GM12872 (cell line): Measurements from ENCODE around the gene FCHSD2.

ENCODE experiments used
- TF ChIP-seq, protein P1 (sequence below): IDR thresholded peaks from 3 replicates; pipeline ENCODE4 v1.5.1; 2011; ENCODE audit warnings: low read depth, mild to moderate bottlenecking, low read length, moderate library complexity; ENCODE audit not compliant: insufficient read depth

The FCHSD2 gene

DNA sequence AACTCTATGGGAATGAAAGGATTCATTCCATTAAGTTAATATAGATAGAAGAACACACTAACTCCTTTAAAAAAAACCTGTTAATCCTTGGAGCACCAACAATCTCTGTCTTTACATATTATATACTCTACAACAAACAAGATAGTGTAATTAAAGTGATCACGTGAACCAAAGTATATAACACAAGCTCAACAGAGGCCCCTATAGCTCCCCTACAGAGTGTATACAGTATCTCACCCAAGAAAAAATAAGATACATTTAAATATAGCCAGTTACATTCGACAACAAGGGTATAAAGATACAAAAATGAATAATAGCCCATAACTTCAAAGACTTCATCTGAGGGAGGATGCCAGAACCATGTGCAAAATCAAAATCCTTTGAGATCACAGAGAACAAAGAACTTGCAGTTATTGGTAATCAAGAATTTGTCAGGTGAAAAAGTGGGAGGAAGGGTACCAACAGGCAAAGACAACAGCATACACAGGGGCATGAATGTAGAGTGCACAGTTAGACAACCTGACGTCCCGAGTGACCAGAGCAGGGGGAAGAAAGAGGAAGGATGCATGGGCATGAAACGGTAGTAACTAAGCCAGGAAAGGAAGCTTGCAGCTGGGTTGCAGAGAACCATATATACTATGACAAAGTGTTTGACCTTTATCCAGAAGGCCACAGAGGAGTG is 4.7 kb downstream of the FCHSD2 start:
- TF ChIP-seq, protein P1, sequence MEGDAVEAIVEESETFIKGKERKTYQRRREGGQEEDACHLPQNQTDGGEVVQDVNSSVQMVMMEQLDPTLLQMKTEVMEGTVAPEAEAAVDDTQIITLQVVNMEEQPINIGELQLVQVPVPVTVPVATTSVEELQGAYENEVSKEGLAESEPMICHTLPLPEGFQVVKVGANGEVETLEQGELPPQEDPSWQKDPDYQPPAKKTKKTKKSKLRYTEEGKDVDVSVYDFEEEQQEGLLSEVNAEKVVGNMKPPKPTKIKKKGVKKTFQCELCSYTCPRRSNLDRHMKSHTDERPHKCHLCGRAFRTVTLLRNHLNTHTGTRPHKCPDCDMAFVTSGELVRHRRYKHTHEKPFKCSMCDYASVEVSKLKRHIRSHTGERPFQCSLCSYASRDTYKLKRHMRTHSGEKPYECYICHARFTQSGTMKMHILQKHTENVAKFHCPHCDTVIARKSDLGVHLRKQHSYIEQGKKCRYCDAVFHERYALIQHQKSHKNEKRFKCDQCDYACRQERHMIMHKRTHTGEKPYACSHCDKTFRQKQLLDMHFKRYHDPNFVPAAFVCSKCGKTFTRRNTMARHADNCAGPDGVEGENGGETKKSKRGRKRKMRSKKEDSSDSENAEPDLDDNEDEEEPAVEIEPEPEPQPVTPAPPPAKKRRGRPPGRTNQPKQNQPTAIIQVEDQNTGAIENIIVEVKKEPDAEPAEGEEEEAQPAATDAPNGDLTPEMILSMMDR: 0 out of 3 replicates have a peak, but pooled peaks have one; percentile 16

DNA sequence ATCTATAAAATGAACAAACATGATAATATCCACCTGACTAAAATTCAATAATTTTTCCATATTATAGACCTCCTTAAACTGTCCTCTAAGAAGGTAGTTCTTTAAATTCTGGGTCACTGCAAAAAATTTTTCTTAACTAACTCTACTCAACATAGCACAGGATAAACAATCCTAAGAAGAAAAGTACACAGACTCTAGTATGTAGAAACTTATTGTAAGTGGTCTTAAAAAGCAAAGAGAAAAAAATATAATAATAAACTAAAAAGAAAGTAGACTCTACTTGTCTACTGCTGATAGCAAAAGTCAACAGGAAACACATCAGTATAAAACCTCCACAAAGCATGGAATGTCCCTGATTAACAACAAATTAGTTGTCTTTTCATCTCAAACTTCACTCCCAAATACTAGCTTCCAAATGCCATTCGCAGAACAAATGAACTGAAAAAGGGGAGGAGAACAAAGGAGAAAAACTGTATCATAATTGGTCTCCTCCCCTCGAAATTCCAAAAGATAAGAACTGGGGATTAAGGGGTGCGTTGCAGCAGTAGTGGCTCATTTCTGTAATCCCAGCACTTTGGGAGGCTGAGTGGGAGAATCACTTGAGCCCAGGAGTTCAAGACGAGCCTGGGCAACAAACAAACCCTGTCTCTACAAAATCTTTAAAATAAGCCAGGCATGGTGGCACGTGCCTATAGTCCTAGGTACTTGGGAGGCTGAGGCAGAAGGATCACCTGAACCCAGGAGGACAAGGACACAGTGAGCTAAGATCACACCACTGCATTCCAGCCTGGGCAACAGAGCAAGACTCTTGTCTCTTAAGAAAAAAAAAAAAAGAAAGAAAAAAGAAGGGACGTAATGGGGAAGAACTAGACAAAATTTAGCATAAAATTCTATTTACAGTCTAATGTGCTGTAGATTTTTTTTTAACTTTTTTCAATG is 6.5 kb downstream of the FCHSD2 start:
- TF ChIP-seq, protein P1: no peak

DNA sequence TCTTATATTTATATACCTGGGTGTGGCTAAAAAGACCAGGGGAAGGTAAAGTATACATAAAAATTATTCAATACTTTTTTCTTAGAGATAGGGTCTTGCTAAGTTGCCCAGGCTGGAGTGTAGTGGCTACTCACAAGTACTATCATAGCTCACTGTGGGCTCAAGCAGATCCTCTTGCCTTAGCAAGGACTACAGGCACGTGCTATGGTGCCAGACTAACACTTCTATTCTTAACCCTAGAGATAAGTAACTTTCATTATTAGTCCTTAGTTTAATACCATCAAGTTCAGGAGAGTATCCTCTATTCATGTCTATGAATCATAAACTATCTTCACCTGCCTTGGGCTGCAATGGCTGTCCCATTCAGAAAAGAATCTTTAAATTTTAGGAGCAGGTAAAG is 11.9 kb downstream of the FCHSD2 start:
- TF ChIP-seq, protein P1: no peak

DNA sequence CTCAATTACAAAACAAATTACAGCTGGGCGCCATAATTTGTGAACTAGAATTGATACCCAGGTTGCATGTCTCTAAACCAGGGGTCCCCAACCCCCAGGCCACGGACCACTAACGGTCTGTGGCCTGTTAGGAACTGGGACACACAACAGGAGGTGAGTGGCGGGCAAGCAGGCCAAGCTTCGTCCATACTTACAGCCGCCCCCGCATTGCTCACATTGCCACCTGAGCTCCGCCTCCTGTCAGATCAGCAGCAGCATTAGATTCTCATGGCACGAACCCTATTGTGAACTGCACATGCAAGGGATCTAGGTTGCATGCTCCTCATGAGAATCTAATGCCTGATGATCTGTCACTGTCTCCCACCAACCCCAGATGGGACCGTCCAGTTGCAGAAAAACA is 12.9 kb downstream of the FCHSD2 start:
- TF ChIP-seq, protein P1: no peak

DNA sequence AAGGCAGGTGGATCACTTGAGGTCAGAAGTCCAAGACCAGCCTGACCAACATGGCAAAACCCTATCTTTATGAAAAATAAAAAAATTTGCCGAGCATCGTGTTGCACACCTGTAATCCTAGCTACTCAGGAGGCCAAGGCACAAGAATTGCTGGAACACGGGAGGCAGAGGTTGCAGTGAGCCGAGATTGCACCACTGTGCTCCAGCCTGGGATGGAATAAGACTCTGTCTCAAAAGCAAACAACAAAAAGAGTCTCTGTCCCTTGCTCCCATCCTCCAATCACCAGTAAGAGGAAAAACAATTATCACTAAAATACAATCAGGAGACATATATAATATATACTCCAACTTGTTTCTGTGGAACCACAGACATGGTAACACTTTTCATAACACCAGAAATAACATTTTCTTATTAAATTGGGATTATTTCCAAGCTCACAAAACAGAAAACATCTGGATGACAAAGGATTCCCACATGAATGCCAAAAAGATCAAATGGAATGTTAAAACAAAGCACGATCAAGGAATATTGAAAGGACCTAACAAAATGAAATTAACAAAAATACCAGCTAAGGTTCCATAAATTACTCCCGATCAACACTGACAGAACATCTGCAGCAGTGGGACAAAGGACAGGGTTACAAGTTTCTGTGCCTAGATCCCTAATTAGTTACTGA is 15.2 kb downstream of the FCHSD2 start:
- TF ChIP-seq, protein P1: no peak

DNA sequence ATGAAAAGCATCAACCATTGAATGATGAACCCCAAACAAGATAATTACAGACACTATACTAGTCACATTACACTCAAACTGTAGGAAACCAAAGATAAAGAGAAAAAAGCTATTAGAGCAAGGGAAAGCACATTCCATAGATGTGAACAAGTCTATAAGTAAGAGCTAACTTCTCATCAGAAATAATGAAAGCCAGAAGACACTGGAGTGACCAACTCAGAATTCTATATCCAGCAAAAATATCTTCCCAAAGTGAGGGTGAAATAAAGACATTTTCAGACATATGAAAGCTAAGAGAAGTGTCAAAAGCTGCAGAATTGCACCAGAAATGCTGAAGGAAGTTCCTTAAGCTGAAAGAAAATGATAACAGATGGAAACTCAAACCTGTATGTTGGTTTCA is 17.3 kb downstream of the FCHSD2 start:
- TF ChIP-seq, protein P1: no peak

DNA sequence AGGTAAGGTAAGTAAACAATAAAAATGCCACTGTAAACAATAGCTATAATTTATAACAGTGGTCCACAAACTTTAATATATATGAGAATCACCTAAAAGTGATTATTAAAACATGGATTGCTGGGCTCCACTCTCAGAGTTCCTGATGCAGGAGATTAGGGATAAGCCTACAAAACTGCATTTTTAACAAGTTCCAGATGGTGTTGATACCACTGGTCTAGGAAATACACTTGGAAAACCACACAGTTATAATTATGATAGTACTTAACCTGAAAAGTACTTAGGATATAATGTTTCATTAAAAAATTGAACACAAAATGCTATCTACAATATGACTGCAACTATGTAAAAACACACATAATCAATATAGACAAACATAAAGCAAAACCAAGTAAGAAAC is 20.4 kb downstream of the FCHSD2 start:
- TF ChIP-seq, protein P1: no peak
